ENCODE data around the gene ZDHHC1. TPM values are rescaled to one million over a fixed set of nuclear protein-coding genes. Genes with fewer than 3 reads are reported as not detected.

Gene ZDHHC1
- total RNA-seq, 1 experiment from 2014 or later: 1.0 TPM

GRCh38 chr16:67436640-67437193 is 20.4 kb upstream of the ZDHHC1 start:
- H3K4me1 ChIP-seq: peaks cover 2% of the 10 kb centered on the region; the same call in 1 of the 2 replicates
- Mint-ChIP-seq H3K9me3 (ENCODE audit: unreplicated experiment) (no peaks in the 10 kb centered on the region), H3K4me3 (ENCODE audit: unreplicated experiment) (no peak overlapping the region), H3K36me3 (ENCODE audit: insufficient read depth, unreplicated experiment) (peaks cover 16% of the 10 kb centered on the region), H3K27ac (ENCODE audit: unreplicated experiment) (no peak overlapping the region), H3K4me1 (ENCODE audit: low read depth, unreplicated experiment) (no peaks in the 10 kb centered on the region), H3K27me3 (ENCODE audit: insufficient read depth, unreplicated experiment) (no peaks in the 10 kb centered on the region)
- CTCF ChIA-PET: no interaction called here
- BruUV-seq (replicated peaks): no TSS peak
- H3K27me3 ChIP-seq (replicated peaks; ENCODE audit: control insufficient read depth, insufficient read depth, low read length): no peaks in the 10 kb centered on the region
- POLR2A ChIA-PET: no interaction called here
- H3K9me3 ChIP-seq: no peaks in the 10 kb centered on the region
- H3K4me3 ChIP-seq (ENCODE audit: low read depth, low read length): no peak overlapping the region
- no peak for TF ChIP-seq CTCF (IDR thresholded peaks at IDR 0.05; ENCODE audit: insufficient read depth in 1 of 2, low read depth in 1 of 2, low read length in 1 of 2, severe bottlenecking in 1 of 2, unreplicated experiment in 1 of 2)
- peaks cover 5% of the 10 kb centered on the region for H3K36me3 ChIP-seq (ENCODE audit: control insufficient read depth, insufficient read depth, low read length)
- intact Hi-C loops (cut with micrococcal nuclease; ENCODE audit: unreplicated experiment): no loop called here
- no peak for DNase-seq

GRCh38 chr16:67435758-67436164 is 19.5 kb upstream of the ZDHHC1 start:
- DNase-seq: no peak
- intact Hi-C loops (cut with micrococcal nuclease; ENCODE audit: unreplicated experiment): no loop called here
- peaks cover 16% of the 10 kb centered on the region for H3K36me3 Mint-ChIP-seq (ENCODE audit: insufficient read depth, unreplicated experiment)
- Histone ChIP-seq H3K27me3 (replicated peaks; ENCODE audit: control insufficient read depth, insufficient read depth, low read length) (no peaks in the 10 kb centered on the region), H3K4me1 (peaks cover 7% of the 10 kb centered on the region; the same call in 1 of the 2 replicates), H3K4me3 (ENCODE audit: low read depth, low read length) (no peak overlapping the region), H3K36me3 (ENCODE audit: control insufficient read depth, insufficient read depth, low read length) (peaks cover 5% of the 10 kb centered on the region), H3K9me3 (no peaks in the 10 kb centered on the region)
- H3K4me1 Mint-ChIP-seq (ENCODE audit: low read depth, unreplicated experiment): no peaks in the 10 kb centered on the region
- H3K4me3 Mint-ChIP-seq (ENCODE audit: unreplicated experiment): no peak overlapping the region
- TF ChIP-seq CTCF (IDR thresholded peaks at IDR 0.05; ENCODE audit: insufficient read depth in 1 of 2, low read depth in 1 of 2, low read length in 1 of 2, severe bottlenecking in 1 of 2, unreplicated experiment in 1 of 2): no peak
- POLR2A ChIA-PET: no interaction called here
- CTCF ChIA-PET: interaction anchor here (0.6 to 0.9 kb wide), 3 partner anchors 15 to 109 kb away, joined by 3 read pairs; partner anchors contain the start of gene TPPP3
- no peaks in the 10 kb centered on the region for H3K9me3 Mint-ChIP-seq (ENCODE audit: unreplicated experiment)
- no peaks in the 10 kb centered on the region for H3K27me3 Mint-ChIP-seq (ENCODE audit: insufficient read depth, unreplicated experiment)
- BruUV-seq (replicated peaks): no TSS peak
- H3K27ac Mint-ChIP-seq (ENCODE audit: unreplicated experiment): no peak overlapping the region

- POLR2A ChIA-PET: interaction anchor here (0.6 kb wide), 2 partner anchors 145 to 186 kb away, joined by 3 to 5 read pairs; no protein-coding TSS in a partner anchor
- peaks cover 2% of the 10 kb centered on the region; the same call in 1 of the 2 replicates for H3K36me3 ChIP-seq (ENCODE audit: control insufficient read depth, insufficient read depth, low read length)
- DNase-seq: no peak
- Mint-ChIP-seq H3K9me3 (ENCODE audit: unreplicated experiment) (no peaks in the 10 kb centered on the region), H3K4me1 (ENCODE audit: low read depth, unreplicated experiment) (no peaks in the 10 kb centered on the region), H3K36me3 (ENCODE audit: insufficient read depth, unreplicated experiment) (peaks cover 11% of the 10 kb centered on the region), H3K4me3 (ENCODE audit: unreplicated experiment) (no peak overlapping the region), H3K27ac (ENCODE audit: unreplicated experiment) (peak overlapping the region; percentile 8), H3K27me3 (ENCODE audit: insufficient read depth, unreplicated experiment) (no peaks in the 10 kb centered on the region)
- intact Hi-C loops (cut with micrococcal nuclease; ENCODE audit: unreplicated experiment): loop anchor here (5.0 kb wide), 1 partner anchor 49 kb away; the partner anchor contains the start of genes AGRP and ATP6V0D1
- BruUV-seq (replicated peaks): no TSS peak
- no peaks in the 10 kb centered on the region for H3K27me3 ChIP-seq (replicated peaks; ENCODE audit: control insufficient read depth, insufficient read depth, low read length)
- CTCF ChIA-PET: interaction anchor here (0.7 kb wide), 2 partner anchors 76 to 95 kb away, joined by 3 to 4 read pairs; partner anchors contain the start of gene RIPOR1
- H3K9me3 ChIP-seq: no peaks in the 10 kb centered on the region
- peaks cover 19% of the 10 kb centered on the region for H3K4me1 ChIP-seq
- H3K4me3 ChIP-seq (ENCODE audit: low read depth, low read length): no peak overlapping the region
- no peak for TF ChIP-seq CTCF (IDR thresholded peaks at IDR 0.05; ENCODE audit: insufficient read depth in 1 of 2, low read depth in 1 of 2, low read length in 1 of 2, severe bottlenecking in 1 of 2, unreplicated experiment in 1 of 2)
These were observed 16.9 kb upstream of the ZDHHC1 start for GRCh38 chr16:67433131-67433719.

Data from Caco-2 (cell line).